LNCaP clone FGC (cell line): ENCODE measurements around the gene AP1S2.

Experiments
- DNase-seq: peaks from one replicate; pipeline ENCODE4 v3.0.0-alpha.2; 2011; ENCODE audit warnings: low read depth
- H3K4me3 ChIP-seq: 2 replicates; pipeline ENCODE4 v1.5.1; 2011; ENCODE audit warnings: mild to moderate bottlenecking, low read depth, low read length, control low read depth
- TF ChIP-seq, protein P1 (sequence below): IDR thresholded peaks from 2 replicates; pipeline ENCODE4 v1.5.1; 2012; ENCODE audit warnings: mild to moderate bottlenecking; ENCODE audit not compliant: control insufficient read depth, insufficient read depth; ENCODE audit errors: extremely low read depth

Gene AP1S2

DNA sequence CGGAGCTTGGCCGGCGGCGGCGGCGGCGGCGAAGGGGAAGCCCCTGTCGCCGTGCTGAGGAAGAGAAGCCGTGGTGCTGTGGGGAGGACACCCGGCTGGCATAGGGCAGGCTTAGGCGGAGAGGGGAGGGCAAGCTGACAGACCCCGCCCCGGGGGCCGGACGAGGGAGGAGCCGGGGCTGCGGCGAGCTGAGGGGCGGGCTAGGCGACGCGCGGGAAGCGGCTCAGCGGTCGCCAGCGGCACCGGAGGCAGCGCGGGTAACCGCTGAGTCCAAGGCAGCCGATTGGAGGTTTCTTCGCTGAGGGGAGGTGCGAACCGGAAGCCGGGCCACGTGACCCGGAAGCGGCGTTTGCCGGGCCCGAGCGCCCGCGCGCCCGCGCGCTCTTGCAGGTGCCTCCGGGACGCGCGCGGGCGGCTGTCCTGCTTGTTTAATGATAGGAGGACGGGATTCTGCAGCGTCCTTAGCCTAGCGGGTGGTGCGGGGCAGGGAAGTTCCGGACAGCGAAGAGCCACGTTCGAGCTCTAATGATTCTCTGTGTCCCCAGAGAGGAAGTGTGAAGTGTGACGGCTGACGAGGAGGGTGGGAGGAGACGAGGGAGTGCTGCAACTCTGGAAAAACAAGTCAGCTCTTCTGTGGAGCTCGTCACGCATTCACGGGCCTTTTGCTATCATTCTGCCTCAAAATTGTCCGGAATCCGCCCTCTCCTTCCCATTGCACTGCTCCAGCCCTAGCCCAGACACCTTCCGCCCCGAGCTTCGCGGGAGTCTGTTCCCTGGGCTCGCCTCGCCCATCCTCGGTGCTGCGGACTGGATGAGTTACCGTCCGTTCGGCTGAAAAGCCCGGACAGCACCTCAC, at the start of gene AP1S2:
Gene AP1S2 (minus strand): TSS at position 102 of the 856 bp plus-strand sequence. CDS start 2,289 bp downstream, outside the sequence.
- peak within 1 kb of the TSS; percentile 62 for H3K4me3 ChIP-seq
- TF ChIP-seq, protein P1, sequence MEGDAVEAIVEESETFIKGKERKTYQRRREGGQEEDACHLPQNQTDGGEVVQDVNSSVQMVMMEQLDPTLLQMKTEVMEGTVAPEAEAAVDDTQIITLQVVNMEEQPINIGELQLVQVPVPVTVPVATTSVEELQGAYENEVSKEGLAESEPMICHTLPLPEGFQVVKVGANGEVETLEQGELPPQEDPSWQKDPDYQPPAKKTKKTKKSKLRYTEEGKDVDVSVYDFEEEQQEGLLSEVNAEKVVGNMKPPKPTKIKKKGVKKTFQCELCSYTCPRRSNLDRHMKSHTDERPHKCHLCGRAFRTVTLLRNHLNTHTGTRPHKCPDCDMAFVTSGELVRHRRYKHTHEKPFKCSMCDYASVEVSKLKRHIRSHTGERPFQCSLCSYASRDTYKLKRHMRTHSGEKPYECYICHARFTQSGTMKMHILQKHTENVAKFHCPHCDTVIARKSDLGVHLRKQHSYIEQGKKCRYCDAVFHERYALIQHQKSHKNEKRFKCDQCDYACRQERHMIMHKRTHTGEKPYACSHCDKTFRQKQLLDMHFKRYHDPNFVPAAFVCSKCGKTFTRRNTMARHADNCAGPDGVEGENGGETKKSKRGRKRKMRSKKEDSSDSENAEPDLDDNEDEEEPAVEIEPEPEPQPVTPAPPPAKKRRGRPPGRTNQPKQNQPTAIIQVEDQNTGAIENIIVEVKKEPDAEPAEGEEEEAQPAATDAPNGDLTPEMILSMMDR: no peak
- peak; percentile 73 for DNase-seq

DNA sequence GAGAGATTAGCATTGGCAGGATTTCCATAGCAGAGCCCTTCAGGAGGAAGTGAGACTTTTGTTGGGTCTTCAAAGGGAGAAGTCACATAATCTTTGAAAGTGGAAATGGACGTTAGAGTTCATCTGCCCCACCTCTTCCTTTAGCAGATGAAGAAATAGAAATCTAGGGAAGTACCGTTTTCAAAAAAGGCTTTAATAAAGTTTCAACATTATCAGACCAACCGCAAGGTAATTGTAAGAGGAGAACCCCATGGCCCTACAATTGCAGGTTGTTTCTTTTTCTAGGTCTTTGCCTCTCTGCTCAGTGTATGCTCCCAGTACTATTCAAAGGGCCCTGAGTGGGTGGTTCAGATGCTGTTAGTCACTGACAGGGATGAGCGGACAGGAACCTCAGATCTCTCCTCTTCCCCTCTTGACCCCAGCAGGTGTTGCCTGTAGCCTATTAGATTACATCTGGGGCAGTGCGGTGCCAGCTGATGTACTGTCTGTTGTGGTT, 48.6 kb upstream of the AP1S2 start:
- no peak for DNase-seq
- TF ChIP-seq, protein P1: no peak
- H3K4me3 ChIP-seq: no peak overlapping the region

DNA sequence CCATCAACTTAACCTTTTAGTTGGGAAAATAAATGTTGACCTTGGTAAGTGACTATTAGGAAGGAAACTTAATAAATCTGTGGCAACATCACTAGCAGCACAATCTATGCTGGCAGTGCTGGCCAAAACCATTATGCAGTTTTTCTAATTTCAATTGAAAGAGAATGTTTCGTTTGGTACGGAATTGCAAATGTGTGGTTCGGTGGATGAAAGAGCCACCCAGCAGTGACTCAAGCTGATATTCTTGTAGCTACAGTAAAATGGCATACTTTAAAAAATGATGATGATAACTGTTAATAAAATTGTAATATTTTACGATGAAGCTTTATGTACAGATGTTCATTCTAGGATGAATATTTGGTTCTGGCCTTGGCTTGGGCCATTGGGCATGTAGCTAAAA, 40.7 kb upstream of the AP1S2 start:
- DNase-seq: no peak
- TF ChIP-seq, protein P1: no peak
- H3K4me3 ChIP-seq: no peak overlapping the region

DNA sequence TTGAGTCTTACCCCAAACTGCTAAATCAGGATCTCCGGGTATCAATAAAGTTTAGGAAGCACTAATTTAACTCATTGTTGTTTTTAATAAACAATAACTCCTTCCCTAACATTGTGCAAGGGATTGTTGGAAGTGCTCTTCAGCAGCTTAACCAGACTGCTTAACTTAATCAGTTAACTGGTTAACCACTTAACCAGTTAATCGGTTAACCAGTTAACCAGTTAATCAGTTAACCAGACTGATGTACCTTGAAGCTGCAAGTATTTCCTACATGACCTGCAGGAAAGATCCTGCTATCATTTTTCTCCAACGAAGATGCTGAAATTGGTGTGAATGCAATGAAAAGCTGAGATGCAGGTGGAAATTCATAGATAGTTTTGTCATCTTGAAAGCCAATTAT, 40.1 kb upstream of the AP1S2 start:
- TF ChIP-seq, protein P1: no peak
- H3K4me3 ChIP-seq: no peak overlapping the region
- no peak for DNase-seq

DNA sequence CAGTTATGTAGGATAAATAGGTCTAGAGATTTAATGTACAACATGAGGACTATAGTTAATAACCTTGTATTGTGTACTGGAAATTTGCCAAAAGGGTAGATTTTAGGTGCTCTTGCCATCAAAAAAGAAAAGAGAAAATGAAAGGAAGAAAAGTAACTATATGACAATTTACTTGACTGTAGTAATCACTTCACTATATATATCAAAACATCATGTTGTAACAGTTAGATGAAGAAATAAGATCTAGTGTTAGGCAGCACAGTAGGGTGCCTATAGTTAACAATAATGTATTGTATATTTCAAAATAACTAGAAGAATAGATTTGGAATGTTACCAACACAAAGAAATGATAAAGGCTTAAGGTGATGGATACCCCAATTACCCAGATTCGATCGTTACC, 35.9 kb upstream of the AP1S2 start:
- no peak overlapping the region for H3K4me3 ChIP-seq
- TF ChIP-seq, protein P1: no peak
- no peak for DNase-seq

DNA sequence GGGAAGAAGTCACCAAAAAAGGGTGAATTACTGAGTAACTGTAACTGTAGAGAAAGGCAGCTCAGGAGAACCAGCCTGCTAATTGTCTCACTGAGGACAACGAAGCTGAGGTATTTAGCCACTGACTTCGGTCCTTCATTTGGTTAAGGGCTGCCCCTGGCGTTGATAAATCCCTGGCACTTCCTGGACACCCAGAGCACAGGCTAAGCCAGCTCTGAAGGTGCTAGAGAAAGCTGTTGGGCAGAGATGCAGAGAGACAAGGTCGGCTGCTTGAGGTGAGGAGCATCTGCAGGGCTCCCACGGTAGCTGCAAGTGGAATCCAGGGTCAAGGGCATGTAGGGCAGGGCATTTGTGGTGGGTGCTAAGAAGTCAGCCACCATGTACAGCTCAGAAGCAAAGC, 33.4 kb upstream of the AP1S2 start:
- DNase-seq: no peak
- no peak overlapping the region for H3K4me3 ChIP-seq
- TF ChIP-seq, protein P1: no peak
